Measurements from ENCODE around the gene NPLOC4.

The NPLOC4 gene

GRCh38 chr17:81545160-81545949 lies 91.6 kb downstream of the NPLOC4 start:
- DNase-seq (ENCODE audit: low read depth): no peak

- no peak for DNase-seq (ENCODE audit: low read depth)
These were observed 92.5 kb downstream of the NPLOC4 start for GRCh38 chr17:81544281-81544974.

- DNase-seq (ENCODE audit: low read depth): no peak
These were observed 93.2 kb downstream of the NPLOC4 start for GRCh38 chr17:81543756-81544155.

- no peak for DNase-seq (ENCODE audit: low read depth)
These were observed 93.6 kb downstream of the NPLOC4 start for GRCh38 chr17:81543339-81543675.

- DNase-seq (ENCODE audit: low read depth): no peak
These were observed 94.2 kb downstream of the NPLOC4 start for GRCh38 chr17:81542431-81543338.

- no peak for DNase-seq (ENCODE audit: low read depth)
These were observed 95.8 kb downstream of the NPLOC4 start for GRCh38 chr17:81541123-81541522.

- no peak for DNase-seq (ENCODE audit: low read depth)
These were observed 96.3 kb downstream of the NPLOC4 start for GRCh38 chr17:81540676-81541027.

GRCh38 chr17:81539961-81540675 lies 96.8 kb downstream of the NPLOC4 start:
- DNase-seq (ENCODE audit: low read depth): no peak

GRCh38 chr17:81539571-81539900 lies 97.4 kb downstream of the NPLOC4 start:
- DNase-seq (ENCODE audit: low read depth): no peak

GRCh38 chr17:81538651-81539570 lies 98.0 kb downstream of the NPLOC4 start:
- DNase-seq (ENCODE audit: low read depth): no peak

GRCh38 chr17:81537856-81538555 lies 98.9 kb downstream of the NPLOC4 start:
- DNase-seq (ENCODE audit: low read depth): no peak

GRCh38 chr17:81537343-81537855 lies 99.5 kb downstream of the NPLOC4 start:
- no peak for DNase-seq (ENCODE audit: low read depth)

- DNase-seq (ENCODE audit: low read depth): no peak
These were observed 100.3 kb downstream of the NPLOC4 start for GRCh38 chr17:81536299-81537290.

GRCh38 chr17:81535480-81536298 lies 101.2 kb downstream of the NPLOC4 start:
- DNase-seq (ENCODE audit: low read depth): no peak

- no peak for DNase-seq (ENCODE audit: low read depth)
These were observed 101.9 kb downstream of the NPLOC4 start for GRCh38 chr17:81535007-81535328.

- DNase-seq (ENCODE audit: low read depth): no peak
These were observed 102.5 kb downstream of the NPLOC4 start for GRCh38 chr17:81534157-81535006.

Measured in T-helper 22 cell (primary cell).